ENCODE data around the gene GFY.

Gene GFY

DNA sequence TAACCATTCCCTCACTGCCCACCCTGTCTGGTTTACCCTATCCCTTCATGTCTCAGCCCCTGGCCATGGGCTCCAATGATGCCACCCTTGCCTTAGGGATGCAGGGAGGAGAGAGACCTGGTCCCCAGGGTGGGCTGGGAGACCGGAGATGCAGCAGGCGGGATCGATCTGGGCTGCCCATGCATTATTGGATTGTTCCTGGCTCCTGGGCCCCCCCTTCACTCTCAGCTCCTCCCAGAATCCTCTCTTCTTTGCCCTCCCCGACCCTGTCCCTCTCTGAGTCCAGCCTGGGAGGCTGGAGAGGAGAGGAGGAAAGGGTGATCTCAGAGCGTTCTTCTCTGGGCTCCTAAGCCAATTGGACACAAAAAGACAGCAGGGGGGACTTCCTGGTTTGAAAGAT, 31.3 kb upstream of the GFY start:
- H3K27me3 ChIP-seq (replicated peaks; ENCODE audit: control insufficient read depth, insufficient read depth, low read length, poor library complexity, severe bottlenecking): no peaks in the 10 kb centered on the region
- no peaks in the 10 kb centered on the region for H3K9me3 ChIP-seq (ENCODE audit: control insufficient read depth, low read length)
- H3K36me3 ChIP-seq (ENCODE audit: control insufficient read depth, insufficient read depth, low read length): no peaks in the 10 kb centered on the region
- peaks cover 16% of the 10 kb centered on the region for H3K4me1 ChIP-seq (ENCODE audit: control insufficient read depth, insufficient read depth, low read length, poor library complexity, severe bottlenecking)
- DNase-seq: no peak
- no peak overlapping the region for H3K27ac ChIP-seq (ENCODE audit: insufficient read depth, low read length, poor library complexity, severe bottlenecking)
- H3K4me3 ChIP-seq (ENCODE audit: insufficient read depth, low read depth, low read length, poor library complexity, severe bottlenecking): no peak overlapping the region

DNA sequence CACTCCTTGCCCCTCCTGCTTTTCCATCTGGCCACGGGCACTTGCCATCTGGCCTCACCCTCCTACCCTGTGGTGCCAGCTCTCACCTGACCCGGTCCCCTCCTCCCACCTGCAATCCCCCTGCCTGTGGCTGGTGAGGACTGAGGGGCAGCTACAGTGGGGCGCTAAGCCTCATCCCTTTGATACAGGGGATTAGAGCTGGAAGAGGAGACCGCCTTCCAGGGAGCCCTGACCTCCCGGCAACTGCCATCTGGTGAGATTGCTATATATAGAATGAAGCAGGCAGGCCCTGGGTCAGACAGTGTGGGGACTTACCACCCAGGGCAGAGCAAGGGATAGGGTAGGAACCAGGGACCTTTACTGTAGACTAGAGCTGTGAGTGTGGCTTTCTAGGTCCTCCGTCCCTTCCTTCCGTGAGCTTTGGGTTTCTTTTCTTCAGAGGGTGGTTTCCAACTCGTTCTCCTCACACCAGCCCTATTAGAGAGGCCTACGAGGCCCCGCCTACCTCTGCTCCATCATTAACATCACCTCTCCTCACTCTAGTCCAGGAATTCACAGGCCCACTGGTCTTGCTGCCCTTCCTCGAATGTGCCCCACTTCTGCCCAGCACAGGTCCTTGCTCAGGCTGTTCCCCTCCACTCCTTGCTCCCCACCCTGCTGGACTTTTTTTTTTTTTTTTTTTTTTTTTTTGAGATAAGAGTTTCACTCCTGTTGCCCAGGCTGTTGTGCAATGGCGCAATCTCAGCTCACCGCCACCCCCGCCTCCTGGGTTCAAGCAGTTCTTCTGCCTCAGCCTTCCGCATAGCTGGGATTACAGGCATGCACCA, 29.4 kb upstream of the GFY start:
- DNase-seq: no peak
- Histone ChIP-seq H3K27ac (ENCODE audit: insufficient read depth, low read length, poor library complexity, severe bottlenecking) (no peak overlapping the region), H3K4me1 (ENCODE audit: control insufficient read depth, insufficient read depth, low read length, poor library complexity, severe bottlenecking) (peaks cover 16% of the 10 kb centered on the region), H3K4me3 (ENCODE audit: insufficient read depth, low read depth, low read length, poor library complexity, severe bottlenecking) (no peak overlapping the region), H3K36me3 (ENCODE audit: control insufficient read depth, insufficient read depth, low read length) (no peaks in the 10 kb centered on the region), H3K9me3 (ENCODE audit: control insufficient read depth, low read length) (no peaks in the 10 kb centered on the region), H3K27me3 (replicated peaks; ENCODE audit: control insufficient read depth, insufficient read depth, low read length, poor library complexity, severe bottlenecking) (no peaks in the 10 kb centered on the region)

DNA sequence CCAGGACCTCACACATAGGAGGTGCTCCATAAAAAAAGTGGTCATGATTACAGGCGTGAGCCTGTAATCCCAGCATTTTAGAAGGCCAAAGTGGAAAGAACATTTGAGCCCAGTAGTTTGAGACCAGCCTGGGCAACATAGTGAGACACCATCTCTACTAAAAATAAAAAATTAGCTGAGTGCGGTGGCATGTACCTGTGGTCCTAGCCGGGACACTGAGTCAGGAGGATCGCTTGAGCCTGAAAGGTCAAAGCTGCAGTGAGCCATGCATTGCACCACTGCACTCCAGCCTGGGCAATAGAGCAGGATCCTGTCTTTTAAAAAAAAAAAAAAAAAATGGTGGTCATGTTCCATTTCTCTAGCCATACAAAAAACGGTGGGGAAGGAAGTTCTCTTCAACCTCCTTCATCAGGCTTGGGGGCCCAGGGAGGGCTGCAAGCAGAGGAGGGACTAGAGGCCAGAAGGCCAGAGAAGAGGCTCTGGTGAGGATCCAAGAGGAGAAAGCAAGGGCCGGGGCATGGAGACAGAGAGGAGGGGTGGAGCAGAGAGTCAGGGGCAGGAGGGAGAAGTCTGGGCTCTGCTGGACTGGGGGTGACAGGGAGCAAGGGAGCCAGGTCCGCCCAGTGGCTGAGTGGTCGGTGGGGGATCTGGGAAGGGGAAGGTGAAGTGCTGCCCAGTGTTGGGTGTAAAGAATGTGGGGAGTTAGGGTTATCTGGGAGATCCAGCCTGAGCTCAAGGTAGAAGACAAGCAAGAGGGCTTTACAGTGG, 28.3 kb upstream of the GFY start:
- Histone ChIP-seq H3K36me3 (ENCODE audit: control insufficient read depth, insufficient read depth, low read length) (no peaks in the 10 kb centered on the region), H3K4me1 (ENCODE audit: control insufficient read depth, insufficient read depth, low read length, poor library complexity, severe bottlenecking) (peaks cover 11% of the 10 kb centered on the region), H3K27me3 (replicated peaks; ENCODE audit: control insufficient read depth, insufficient read depth, low read length, poor library complexity, severe bottlenecking) (no peaks in the 10 kb centered on the region), H3K4me3 (ENCODE audit: insufficient read depth, low read depth, low read length, poor library complexity, severe bottlenecking) (no peak overlapping the region), H3K9me3 (ENCODE audit: control insufficient read depth, low read length) (no peaks in the 10 kb centered on the region), H3K27ac (ENCODE audit: insufficient read depth, low read length, poor library complexity, severe bottlenecking) (no peak overlapping the region)
- DNase-seq: no peak

DNA sequence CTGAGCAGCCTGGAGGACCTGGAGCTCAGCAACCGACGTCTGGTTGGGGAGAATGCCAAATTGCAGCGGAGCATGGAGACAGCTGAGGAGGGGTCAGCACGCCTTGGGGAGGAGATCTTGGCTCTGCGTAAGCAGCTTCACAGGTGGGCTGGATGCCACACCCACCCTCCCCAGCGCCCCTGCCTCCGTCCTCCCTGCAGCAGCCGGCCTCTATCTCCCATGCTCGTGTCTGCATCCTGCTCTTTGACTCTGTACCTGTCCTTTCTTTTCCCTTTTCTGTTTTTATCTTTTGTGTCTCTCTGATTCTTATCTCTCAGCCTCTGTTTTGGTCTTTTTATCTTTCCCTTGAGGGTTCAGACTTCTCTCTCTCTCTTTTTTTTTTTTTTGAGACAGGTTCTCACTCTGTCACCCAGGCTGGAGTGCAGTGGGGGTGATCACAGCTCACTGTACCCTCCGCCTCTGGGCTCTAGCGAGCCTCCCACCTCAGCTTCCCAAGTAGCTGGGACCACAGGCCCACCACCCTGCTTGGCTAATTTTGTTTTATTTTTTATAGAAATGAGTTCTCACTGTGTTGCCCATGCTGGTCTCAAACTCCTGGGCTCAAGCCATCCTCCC, 27.1 kb upstream of the GFY start:
- Histone ChIP-seq H3K4me3 (ENCODE audit: insufficient read depth, low read depth, low read length, poor library complexity, severe bottlenecking) (no peak overlapping the region), H3K27ac (ENCODE audit: insufficient read depth, low read length, poor library complexity, severe bottlenecking) (no peak overlapping the region), H3K9me3 (ENCODE audit: control insufficient read depth, low read length) (no peaks in the 10 kb centered on the region), H3K4me1 (ENCODE audit: control insufficient read depth, insufficient read depth, low read length, poor library complexity, severe bottlenecking) (peaks cover 9% of the 10 kb centered on the region), H3K36me3 (ENCODE audit: control insufficient read depth, insufficient read depth, low read length) (no peaks in the 10 kb centered on the region), H3K27me3 (replicated peaks; ENCODE audit: control insufficient read depth, insufficient read depth, low read length, poor library complexity, severe bottlenecking) (no peaks in the 10 kb centered on the region)
- no peak for DNase-seq

DNA sequence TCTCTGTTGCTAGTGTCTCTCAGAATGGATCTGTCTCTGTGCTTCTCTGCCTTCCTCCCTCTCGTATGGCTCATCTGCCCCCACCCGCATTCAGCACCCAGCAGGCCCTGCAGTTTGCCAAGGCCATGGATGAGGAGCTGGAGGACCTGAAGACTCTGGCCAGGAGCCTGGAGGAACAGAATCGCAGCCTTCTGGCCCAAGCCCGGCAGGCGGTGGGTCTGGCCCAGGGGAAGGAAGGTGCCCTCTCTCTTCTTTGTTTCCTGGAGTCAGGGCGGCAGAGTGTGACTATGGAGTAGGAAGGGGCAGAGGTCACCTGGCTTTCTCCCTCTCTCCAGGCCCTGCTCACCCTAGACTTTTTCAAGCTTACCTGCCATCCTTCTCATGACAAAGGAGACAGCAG, 26.3 kb upstream of the GFY start:
- Histone ChIP-seq H3K36me3 (ENCODE audit: control insufficient read depth, insufficient read depth, low read length) (no peaks in the 10 kb centered on the region), H3K27ac (ENCODE audit: insufficient read depth, low read length, poor library complexity, severe bottlenecking) (no peak overlapping the region), H3K4me3 (ENCODE audit: insufficient read depth, low read depth, low read length, poor library complexity, severe bottlenecking) (no peak overlapping the region), H3K9me3 (ENCODE audit: control insufficient read depth, low read length) (no peaks in the 10 kb centered on the region), H3K4me1 (ENCODE audit: control insufficient read depth, insufficient read depth, low read length, poor library complexity, severe bottlenecking) (peaks cover 9% of the 10 kb centered on the region), H3K27me3 (replicated peaks; ENCODE audit: control insufficient read depth, insufficient read depth, low read length, poor library complexity, severe bottlenecking) (no peaks in the 10 kb centered on the region)
- no peak for DNase-seq

DNA sequence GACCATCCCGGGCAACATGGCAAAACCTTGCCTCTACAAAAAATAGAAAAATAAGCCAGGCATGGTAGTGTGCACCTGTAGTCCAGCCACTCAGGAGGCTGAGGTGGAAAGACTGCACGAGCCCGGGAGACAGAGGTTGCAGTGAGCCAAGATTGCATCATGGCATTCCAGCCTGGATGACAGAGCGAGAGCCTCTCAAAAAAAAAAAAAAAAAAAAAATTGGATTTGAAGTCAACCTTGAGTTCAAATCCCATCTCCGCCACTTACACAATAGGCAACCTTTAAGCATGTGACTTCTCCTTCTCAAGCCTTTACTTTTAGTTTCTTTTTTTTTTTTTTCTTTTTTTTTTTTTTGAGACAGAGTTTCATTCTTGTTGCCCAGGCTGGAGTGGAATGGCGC, 25.2 kb upstream of the GFY start:
- no peak overlapping the region for H3K27ac ChIP-seq (ENCODE audit: insufficient read depth, low read length, poor library complexity, severe bottlenecking)
- H3K36me3 ChIP-seq (ENCODE audit: control insufficient read depth, insufficient read depth, low read length): no peaks in the 10 kb centered on the region
- no peak overlapping the region for H3K4me3 ChIP-seq (ENCODE audit: insufficient read depth, low read depth, low read length, poor library complexity, severe bottlenecking)
- peaks cover 9% of the 10 kb centered on the region for H3K4me1 ChIP-seq (ENCODE audit: control insufficient read depth, insufficient read depth, low read length, poor library complexity, severe bottlenecking)
- no peaks in the 10 kb centered on the region for H3K9me3 ChIP-seq (ENCODE audit: control insufficient read depth, low read length)
- H3K27me3 ChIP-seq (replicated peaks; ENCODE audit: control insufficient read depth, insufficient read depth, low read length, poor library complexity, severe bottlenecking): no peaks in the 10 kb centered on the region
- DNase-seq: no peak

DNA sequence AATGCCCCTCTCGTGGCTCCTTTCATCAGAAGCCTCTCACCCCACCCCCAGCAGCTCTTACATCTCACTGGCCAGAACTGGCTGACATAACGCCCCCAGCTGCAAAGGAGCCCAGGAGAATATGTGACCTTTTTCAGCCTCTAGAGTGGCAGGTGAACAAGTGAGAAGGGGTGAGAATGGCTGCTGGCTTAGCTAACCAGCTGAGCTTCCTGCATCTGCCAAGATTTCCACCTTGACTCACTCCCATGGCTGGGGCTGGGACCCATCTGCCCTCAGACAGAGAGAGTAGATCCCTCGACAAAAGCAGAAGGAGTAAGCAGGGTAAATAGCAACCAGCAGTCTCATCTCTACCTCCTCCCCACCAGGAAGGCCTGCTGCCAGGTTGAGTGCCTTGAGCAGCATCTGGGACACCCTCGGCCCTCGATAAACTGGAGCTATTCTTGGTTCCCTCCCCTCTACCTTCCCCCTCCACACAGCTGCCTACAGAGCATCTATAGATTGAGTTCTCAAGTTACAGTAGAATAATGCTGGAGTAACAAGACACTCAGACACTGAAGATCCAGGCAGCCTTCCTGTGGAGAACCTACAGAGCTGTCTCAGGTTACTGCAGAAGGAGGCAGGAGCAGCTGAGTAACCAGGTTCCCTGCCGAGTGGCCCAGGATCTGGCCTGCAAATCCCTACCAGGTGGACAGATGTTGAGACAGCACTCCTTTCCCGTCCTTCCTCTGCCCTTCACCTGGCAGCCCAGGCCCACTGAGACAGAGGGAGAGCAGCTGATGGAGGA, 21.6 kb upstream of the GFY start:
- H3K36me3 ChIP-seq (ENCODE audit: control insufficient read depth, insufficient read depth, low read length): no peaks in the 10 kb centered on the region
- no peak overlapping the region for H3K4me3 ChIP-seq (ENCODE audit: insufficient read depth, low read depth, low read length, poor library complexity, severe bottlenecking)
- H3K27ac ChIP-seq (ENCODE audit: insufficient read depth, low read length, poor library complexity, severe bottlenecking): no peak overlapping the region
- no peaks in the 10 kb centered on the region for H3K27me3 ChIP-seq (replicated peaks; ENCODE audit: control insufficient read depth, insufficient read depth, low read length, poor library complexity, severe bottlenecking)
- no peaks in the 10 kb centered on the region for H3K9me3 ChIP-seq (ENCODE audit: control insufficient read depth, low read length)
- no peak for DNase-seq
- H3K4me1 ChIP-seq (ENCODE audit: control insufficient read depth, insufficient read depth, low read length, poor library complexity, severe bottlenecking): peaks cover 18% of the 10 kb centered on the region

DNA sequence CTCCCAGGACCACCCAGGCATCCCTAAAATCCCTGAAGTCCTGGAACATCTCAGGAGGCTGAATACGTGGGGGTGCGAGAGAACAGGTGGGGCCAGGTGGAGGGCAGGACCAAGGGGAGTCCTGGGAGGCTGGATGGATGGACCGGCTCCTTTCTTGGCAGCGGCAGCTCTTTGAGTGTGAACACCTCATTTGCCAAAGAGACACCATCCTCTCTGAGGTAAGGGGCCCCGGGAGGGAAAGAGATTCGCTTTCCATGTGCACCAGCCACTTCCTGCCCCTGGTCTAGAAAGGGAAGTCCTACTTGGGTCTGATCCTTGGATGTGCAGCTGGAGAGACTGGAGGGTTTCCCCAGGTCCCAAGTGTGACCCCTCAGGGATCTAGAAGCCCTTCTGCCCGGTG, 18.1 kb upstream of the GFY start:
- H3K27me3 ChIP-seq (replicated peaks; ENCODE audit: control insufficient read depth, insufficient read depth, low read length, poor library complexity, severe bottlenecking): no peaks in the 10 kb centered on the region
- DNase-seq: no peak
- H3K4me1 ChIP-seq (ENCODE audit: control insufficient read depth, insufficient read depth, low read length, poor library complexity, severe bottlenecking): peaks cover 45% of the 10 kb centered on the region
- no peak overlapping the region for H3K4me3 ChIP-seq (ENCODE audit: insufficient read depth, low read depth, low read length, poor library complexity, severe bottlenecking)
- no peaks in the 10 kb centered on the region for H3K36me3 ChIP-seq (ENCODE audit: control insufficient read depth, insufficient read depth, low read length)
- no peaks in the 10 kb centered on the region for H3K9me3 ChIP-seq (ENCODE audit: control insufficient read depth, low read length)
- H3K27ac ChIP-seq (ENCODE audit: insufficient read depth, low read length, poor library complexity, severe bottlenecking): no peak overlapping the region

DNA sequence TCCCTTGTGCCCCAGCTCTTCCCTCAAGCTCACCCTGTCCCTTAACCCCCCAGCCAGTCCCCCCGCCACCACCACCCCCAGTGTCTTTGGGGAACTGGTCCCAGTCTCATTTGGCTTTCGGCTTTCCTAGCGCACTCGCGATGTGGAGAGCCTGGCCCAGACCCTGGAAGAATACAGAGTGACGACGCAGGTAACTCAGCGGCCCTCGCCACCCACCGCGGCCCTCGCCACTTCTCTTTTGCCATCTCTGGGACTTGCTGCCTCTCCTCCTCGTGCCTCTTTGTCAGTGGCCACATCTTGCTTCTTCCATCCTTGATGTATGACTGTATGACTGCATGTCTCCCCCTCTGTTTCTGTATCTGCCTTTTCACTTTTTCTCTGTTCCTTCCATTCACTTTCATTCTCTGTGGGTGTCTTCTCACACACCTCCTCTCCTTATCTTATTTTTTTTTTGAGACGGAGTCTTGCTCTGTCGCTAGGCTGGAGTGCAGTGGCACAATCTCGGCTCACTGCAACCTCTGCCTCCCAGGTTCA, 17.6 kb upstream of the GFY start:
- no peak for DNase-seq
- H3K4me1 ChIP-seq (ENCODE audit: control insufficient read depth, insufficient read depth, low read length, poor library complexity, severe bottlenecking): peaks cover 48% of the 10 kb centered on the region
- no peaks in the 10 kb centered on the region for H3K27me3 ChIP-seq (replicated peaks; ENCODE audit: control insufficient read depth, insufficient read depth, low read length, poor library complexity, severe bottlenecking)
- H3K4me3 ChIP-seq (ENCODE audit: insufficient read depth, low read depth, low read length, poor library complexity, severe bottlenecking): no peak overlapping the region
- H3K9me3 ChIP-seq (ENCODE audit: control insufficient read depth, low read length): no peaks in the 10 kb centered on the region
- H3K27ac ChIP-seq (ENCODE audit: insufficient read depth, low read length, poor library complexity, severe bottlenecking): no peak overlapping the region
- no peaks in the 10 kb centered on the region for H3K36me3 ChIP-seq (ENCODE audit: control insufficient read depth, insufficient read depth, low read length)
